SH-SY5Y (cell line): ENCODE measurements around the gene TUNAR.

Experiments
- GATA2 ChIP-seq: IDR thresholded peaks from 2 replicates; pipeline ENCODE4 v1.6.1; 2011; ENCODE audit warnings: mild to moderate bottlenecking, low read depth, low read length
- GATA3 ChIP-seq: IDR thresholded peaks from 2 replicates; pipeline ENCODE4 v1.6.1; 2011; ENCODE audit warnings: low read depth, mild to moderate bottlenecking, low read length, moderate library complexity

- TF ChIP-seq GATA3 (no peak), GATA2 (no peak)
Measured at GRCh38 chr14:95918466-95918865, 41.8 kb downstream of the TUNAR start.
